Stimulated activated CD8-positive, alpha-beta memory T cell treated with anti-CD3 and anti-CD28 coated beads, Interleukin-7, amount 100 ng/mL, for 1 hour (primary cell): ENCODE results near the gene PPP1R7.

Source experiments
- DNase-seq, 2 donors: peaks; one replicate each; pipeline ENCODE4 v3.0.0-alpha.2; 2020; ENCODE audit warnings: low read depth in 2 of 2

The PPP1R7 gene

GRCh38 chr2:241213567-241213966 lies 63.3 kb downstream of the PPP1R7 start:
- DNase-seq, result no peak

- no peak for DNase-seq
These were observed 63.9 kb downstream of the PPP1R7 start for GRCh38 chr2:241214209-241214608.

- DNase-seq, result no peak
These were observed 64.5 kb downstream of the PPP1R7 start for GRCh38 chr2:241214766-241215165.

GRCh38 chr2:241215421-241215820 lies 65.2 kb downstream of the PPP1R7 start:
- no peak for DNase-seq

GRCh38 chr2:241216211-241216761 lies 66.0 kb downstream of the PPP1R7 start:
- DNase-seq, result no peak

- no peak for DNase-seq
These were observed 67.2 kb downstream of the PPP1R7 start for GRCh38 chr2:241217320-241218031.

- DNase-seq, result no peak
These were observed 68.1 kb downstream of the PPP1R7 start for GRCh38 chr2:241218131-241219029.

GRCh38 chr2:241219030-241219382 lies 68.7 kb downstream of the PPP1R7 start:
- no peak for DNase-seq

- no peak for DNase-seq
These were observed 69.6 kb downstream of the PPP1R7 start for GRCh38 chr2:241219856-241220356.

- DNase-seq, result no peak
These were observed 73.1 kb downstream of the PPP1R7 start for GRCh38 chr2:241223211-241224017.

- no peak for DNase-seq
These were observed 74.0 kb downstream of the PPP1R7 start for GRCh38 chr2:241224018-241224850.

- no peak for DNase-seq
These were observed 74.7 kb downstream of the PPP1R7 start for GRCh38 chr2:241224851-241225438.

GRCh38 chr2:241225545-241225944 lies 75.3 kb downstream of the PPP1R7 start:
- DNase-seq, result no peak

GRCh38 chr2:241225983-241226382 lies 75.7 kb downstream of the PPP1R7 start:
- no peak for DNase-seq

GRCh38 chr2:241226723-241227572 lies 76.7 kb downstream of the PPP1R7 start:
- DNase-seq, result no peak

GRCh38 chr2:241227594-241227993 lies 77.3 kb downstream of the PPP1R7 start:
- no peak for DNase-seq

- no peak for DNase-seq
These were observed 78.0 kb downstream of the PPP1R7 start for GRCh38 chr2:241228081-241228859.

GRCh38 chr2:241228860-241229516 lies 78.7 kb downstream of the PPP1R7 start:
- no peak for DNase-seq
